Measurements from ENCODE around the gene RELL1. TPM values are rescaled to one million over a fixed set of nuclear protein-coding genes. Genes with fewer than 3 reads are reported as not detected.
A peak's percentile ranks its signal among the peaks of the same experiment; 100 is the strongest.

RELL1 gene
- total and polyA plus RNA-seq, 10 of the 15 experiments (the other 5 are each of a cell fraction or from before 2014, with no cell fraction given): 0.20 to 10.9 (median 3.9) TPM

DNA sequence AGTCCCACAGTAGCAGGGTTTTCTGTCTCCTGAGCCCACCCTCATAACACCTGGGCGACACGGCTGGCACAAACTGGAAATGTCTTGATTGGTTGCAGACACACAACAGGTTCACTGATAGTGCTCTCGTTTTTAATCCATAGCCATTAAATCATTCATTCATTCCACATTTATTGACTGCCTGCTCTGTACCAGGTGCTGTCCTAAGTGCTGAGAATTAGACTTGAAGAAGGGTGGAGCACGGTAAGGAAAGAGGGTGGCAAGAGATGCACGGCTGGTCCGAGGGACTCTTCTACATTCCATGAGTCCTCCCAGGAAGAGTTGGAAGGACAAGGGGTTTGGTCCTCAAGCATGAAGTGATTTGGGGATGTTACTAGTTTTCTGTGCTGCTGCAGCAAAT, 100.0 kb downstream of the RELL1 start:
- H3K9me3 ChIP-seq (replicated peaks; ENCODE audit: control insufficient read depth, insufficient read depth, low read length): peaks cover 2% of the 10 kb centered on the region; the same call in 2 of the 3 replicates
- FAIRE-seq: no peak
- ChIA-PET SMC1A (ENCODE audit: uncharacterized antibody, unreplicated experiment) (no interaction called here), CTCF (no interaction called here), RAD21 (ENCODE audit: unreplicated experiment) (no interaction called here), POLR2A (no interaction called here)
- H3K79me2 ChIP-seq (ENCODE audit: control insufficient read depth, insufficient read depth, low read length): no peaks in the 10 kb centered on the region
- no peak for DNase-seq (ENCODE audit: low read depth, low spot score)
- 24% methylated on average over 6 of the region's 6 CpGs for WGBS (ENCODE audit: insufficient coverage, insufficient replicate concordance, low lambda C conversion rate, missing lambda C conversion rate)
- no peak overlapping the region for H3K27ac ChIP-seq (ENCODE audit: control insufficient read depth, insufficient read depth)
- H2AFZ ChIP-seq (ENCODE audit: control insufficient read depth, low read depth, low read length): no peak overlapping the region
- no peak overlapping the region for H3K9ac ChIP-seq (ENCODE audit: control insufficient read depth, insufficient read depth, low read length)
- no peaks in the 10 kb centered on the region for H3K4me1 ChIP-seq (ENCODE audit: control insufficient read depth, insufficient read depth, low read length)
- H3K27me3 ChIP-seq (replicated peaks in 1 of 2; ENCODE audit: control insufficient read depth in 2 of 2, insufficient read depth in 2 of 2, low read length in 1 of 2): no peaks in the 10 kb centered on the region
- no peak for ATAC-seq
- no peaks in the 10 kb centered on the region for H4K20me1 ChIP-seq (ENCODE audit: control insufficient read depth, insufficient read depth)
- no TSS peak for BruUV-seq (replicated peaks)
- TF ChIP-seq, protein P1, sequence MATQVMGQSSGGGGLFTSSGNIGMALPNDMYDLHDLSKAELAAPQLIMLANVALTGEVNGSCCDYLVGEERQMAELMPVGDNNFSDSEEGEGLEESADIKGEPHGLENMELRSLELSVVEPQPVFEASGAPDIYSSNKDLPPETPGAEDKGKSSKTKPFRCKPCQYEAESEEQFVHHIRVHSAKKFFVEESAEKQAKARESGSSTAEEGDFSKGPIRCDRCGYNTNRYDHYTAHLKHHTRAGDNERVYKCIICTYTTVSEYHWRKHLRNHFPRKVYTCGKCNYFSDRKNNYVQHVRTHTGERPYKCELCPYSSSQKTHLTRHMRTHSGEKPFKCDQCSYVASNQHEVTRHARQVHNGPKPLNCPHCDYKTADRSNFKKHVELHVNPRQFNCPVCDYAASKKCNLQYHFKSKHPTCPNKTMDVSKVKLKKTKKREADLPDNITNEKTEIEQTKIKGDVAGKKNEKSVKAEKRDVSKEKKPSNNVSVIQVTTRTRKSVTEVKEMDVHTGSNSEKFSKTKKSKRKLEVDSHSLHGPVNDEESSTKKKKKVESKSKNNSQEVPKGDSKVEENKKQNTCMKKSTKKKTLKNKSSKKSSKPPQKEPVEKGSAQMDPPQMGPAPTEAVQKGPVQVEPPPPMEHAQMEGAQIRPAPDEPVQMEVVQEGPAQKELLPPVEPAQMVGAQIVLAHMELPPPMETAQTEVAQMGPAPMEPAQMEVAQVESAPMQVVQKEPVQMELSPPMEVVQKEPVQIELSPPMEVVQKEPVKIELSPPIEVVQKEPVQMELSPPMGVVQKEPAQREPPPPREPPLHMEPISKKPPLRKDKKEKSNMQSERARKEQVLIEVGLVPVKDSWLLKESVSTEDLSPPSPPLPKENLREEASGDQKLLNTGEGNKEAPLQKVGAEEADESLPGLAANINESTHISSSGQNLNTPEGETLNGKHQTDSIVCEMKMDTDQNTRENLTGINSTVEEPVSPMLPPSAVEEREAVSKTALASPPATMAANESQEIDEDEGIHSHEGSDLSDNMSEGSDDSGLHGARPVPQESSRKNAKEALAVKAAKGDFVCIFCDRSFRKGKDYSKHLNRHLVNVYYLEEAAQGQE (IDR thresholded peaks at IDR 0.05; ENCODE audit: low read depth, low read length): peak; percentile 40; the same call in 1 of the 2 replicates
- TF ChIP-seq STAT3 (IDR thresholded peaks at IDR 0.05; ENCODE audit: low read depth, low read length) (no peak), NFXL1 (IDR thresholded peaks at IDR 0.05; ENCODE audit: borderline replicate concordance) (no peak), ATF7 (IDR thresholded peaks at IDR 0.05; ENCODE audit: low read depth) (no peak), DPF2 (IDR thresholded peaks at IDR 0.05) (no peak), NRF1 (conservative IDR thresholded peaks at IDR 0.05; ENCODE audit: low read depth, low read length) (no peak)
- TF ChIP-seq, protein P2, sequence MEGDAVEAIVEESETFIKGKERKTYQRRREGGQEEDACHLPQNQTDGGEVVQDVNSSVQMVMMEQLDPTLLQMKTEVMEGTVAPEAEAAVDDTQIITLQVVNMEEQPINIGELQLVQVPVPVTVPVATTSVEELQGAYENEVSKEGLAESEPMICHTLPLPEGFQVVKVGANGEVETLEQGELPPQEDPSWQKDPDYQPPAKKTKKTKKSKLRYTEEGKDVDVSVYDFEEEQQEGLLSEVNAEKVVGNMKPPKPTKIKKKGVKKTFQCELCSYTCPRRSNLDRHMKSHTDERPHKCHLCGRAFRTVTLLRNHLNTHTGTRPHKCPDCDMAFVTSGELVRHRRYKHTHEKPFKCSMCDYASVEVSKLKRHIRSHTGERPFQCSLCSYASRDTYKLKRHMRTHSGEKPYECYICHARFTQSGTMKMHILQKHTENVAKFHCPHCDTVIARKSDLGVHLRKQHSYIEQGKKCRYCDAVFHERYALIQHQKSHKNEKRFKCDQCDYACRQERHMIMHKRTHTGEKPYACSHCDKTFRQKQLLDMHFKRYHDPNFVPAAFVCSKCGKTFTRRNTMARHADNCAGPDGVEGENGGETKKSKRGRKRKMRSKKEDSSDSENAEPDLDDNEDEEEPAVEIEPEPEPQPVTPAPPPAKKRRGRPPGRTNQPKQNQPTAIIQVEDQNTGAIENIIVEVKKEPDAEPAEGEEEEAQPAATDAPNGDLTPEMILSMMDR (IDR thresholded peaks at IDR 0.05 in 2 of 3, conservative IDR thresholded peaks at IDR 0.05 in 1 of 3; ENCODE audit: control insufficient read depth in 2 of 3, extremely low read depth in 1 of 3, insufficient read depth in 1 of 3, low read depth in 3 of 3, low read length in 3 of 3): no peak
- TF ChIP-seq, protein P3, sequence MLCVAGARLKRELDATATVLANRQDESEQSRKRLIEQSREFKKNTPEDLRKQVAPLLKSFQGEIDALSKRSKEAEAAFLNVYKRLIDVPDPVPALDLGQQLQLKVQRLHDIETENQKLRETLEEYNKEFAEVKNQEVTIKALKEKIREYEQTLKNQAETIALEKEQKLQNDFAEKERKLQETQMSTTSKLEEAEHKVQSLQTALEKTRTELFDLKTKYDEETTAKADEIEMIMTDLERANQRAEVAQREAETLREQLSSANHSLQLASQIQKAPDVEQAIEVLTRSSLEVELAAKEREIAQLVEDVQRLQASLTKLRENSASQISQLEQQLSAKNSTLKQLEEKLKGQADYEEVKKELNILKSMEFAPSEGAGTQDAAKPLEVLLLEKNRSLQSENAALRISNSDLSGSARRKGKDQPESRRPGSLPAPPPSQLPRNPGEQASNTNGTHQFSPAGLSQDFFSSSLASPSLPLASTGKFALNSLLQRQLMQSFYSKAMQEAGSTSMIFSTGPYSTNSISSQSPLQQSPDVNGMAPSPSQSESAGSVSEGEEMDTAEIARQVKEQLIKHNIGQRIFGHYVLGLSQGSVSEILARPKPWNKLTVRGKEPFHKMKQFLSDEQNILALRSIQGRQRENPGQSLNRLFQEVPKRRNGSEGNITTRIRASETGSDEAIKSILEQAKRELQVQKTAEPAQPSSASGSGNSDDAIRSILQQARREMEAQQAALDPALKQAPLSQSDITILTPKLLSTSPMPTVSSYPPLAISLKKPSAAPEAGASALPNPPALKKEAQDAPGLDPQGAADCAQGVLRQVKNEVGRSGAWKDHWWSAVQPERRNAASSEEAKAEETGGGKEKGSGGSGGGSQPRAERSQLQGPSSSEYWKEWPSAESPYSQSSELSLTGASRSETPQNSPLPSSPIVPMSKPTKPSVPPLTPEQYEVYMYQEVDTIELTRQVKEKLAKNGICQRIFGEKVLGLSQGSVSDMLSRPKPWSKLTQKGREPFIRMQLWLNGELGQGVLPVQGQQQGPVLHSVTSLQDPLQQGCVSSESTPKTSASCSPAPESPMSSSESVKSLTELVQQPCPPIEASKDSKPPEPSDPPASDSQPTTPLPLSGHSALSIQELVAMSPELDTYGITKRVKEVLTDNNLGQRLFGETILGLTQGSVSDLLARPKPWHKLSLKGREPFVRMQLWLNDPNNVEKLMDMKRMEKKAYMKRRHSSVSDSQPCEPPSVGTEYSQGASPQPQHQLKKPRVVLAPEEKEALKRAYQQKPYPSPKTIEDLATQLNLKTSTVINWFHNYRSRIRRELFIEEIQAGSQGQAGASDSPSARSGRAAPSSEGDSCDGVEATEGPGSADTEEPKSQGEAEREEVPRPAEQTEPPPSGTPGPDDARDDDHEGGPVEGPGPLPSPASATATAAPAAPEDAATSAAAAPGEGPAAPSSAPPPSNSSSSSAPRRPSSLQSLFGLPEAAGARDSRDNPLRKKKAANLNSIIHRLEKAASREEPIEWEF (IDR thresholded peaks at IDR 0.05; ENCODE audit: insufficient replicate concordance, low read depth, low read length): no peak
- intact Hi-C loops (cut with micrococcal nuclease; ENCODE audit: unreplicated experiment): no loop called here
- no peak overlapping the region for H3K4me3 ChIP-seq
- no peak overlapping the region for H3K4me2 ChIP-seq (ENCODE audit: control insufficient read depth, insufficient read depth)
- in situ Hi-C loops (cut with MboI): no loop called here
- H3K36me3 ChIP-seq (ENCODE audit: control insufficient read depth in 2 of 2, insufficient read depth in 2 of 2, low read length in 1 of 2): no peaks in the 10 kb centered on the region
